Measurements from ENCODE around the gene SYK. TPM values are rescaled to one million over a fixed set of nuclear protein-coding genes. Genes with fewer than 3 reads are reported as not detected.

SYK gene
- total and polyA plus RNA-seq, 2 of the 4 experiments (the other 2 are of a cell fraction) = not detected

Other genes starting within 250 kb of the SYK start
- gene DIRAS2, start 159.0 kb upstream of the SYK start, total RNA-seq (2012; rRNA removed) = not detected in 2 replicates
- not detected in 2 replicates for gene DIRAS2, start 159.0 kb upstream of the SYK start, polyA plus RNA-seq (2012; rRNA removed)